ENCODE measurements around the gene OR6C1.
"Not testable (repeated sequence)": the region's sequence is repeated elsewhere in the genome, so short reads cannot be mapped to it uniquely, and the experiment has no call there.

OR6C1 gene

DNA sequence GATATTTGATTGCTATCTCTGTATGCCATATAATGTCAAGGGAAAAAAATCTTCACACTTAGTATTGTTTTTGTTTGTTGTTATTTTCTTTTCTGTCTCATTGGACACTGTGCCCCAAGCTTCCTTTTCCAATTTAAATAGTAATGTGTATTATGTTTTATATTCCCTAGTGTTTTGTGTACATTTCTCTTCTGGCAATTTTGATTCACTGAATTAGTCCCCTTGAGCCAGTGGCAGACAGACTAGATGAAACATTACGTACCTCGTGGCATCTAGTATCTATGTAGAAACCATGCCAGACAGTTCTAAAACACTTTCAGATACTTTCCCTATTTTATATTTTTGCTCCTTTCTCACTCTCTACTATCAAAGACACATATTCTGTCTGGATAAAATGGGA lies at the start of gene OR6C1:
TSS of gene OR6C1 (plus strand) at position 301 of the 400 bp plus-strand sequence. CDS start 6,257 bp downstream, outside the sequence.
- DNase-seq: no peak

DNA sequence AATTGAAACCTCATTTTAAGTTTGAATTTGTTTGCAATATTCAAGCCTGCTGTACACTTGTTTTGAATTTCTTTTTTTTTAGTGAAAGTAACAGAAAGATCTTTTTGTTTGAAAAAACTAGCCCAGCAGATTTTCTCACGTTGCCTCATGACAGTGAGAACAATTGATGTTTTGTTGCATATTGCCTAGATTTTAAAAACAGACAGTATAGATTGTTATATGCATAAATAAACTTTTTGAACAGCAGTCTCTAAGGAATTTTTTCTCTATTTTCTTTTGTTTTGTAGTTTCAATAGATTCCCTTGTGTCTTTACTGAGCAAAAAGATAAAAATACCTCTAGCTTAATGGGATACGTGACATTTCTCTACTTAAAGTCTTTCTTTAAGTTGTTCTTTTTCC lies 33.2 kb upstream of the OR6C1 start:
- DNase-seq: no peak

DNA sequence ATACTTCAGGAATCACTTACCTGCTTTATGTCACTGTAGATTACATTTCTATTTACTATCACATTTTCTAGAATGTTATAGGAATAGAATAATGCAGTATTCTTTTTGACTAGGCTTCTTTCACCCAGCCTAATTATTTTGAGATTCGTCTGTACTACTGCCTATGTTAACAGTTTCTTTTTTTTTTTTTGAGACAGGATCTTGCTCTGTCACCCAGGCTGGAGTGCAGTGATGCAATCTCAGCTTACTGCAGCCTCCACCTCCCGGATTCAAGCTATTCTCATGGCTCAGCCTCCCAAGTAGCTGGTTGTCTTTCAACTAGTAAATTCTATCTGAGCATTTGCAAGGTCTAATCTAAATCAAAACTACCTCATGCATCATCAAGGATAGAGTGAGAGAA lies 24.1 kb upstream of the OR6C1 start:
- DNase-seq: no peak

DNA sequence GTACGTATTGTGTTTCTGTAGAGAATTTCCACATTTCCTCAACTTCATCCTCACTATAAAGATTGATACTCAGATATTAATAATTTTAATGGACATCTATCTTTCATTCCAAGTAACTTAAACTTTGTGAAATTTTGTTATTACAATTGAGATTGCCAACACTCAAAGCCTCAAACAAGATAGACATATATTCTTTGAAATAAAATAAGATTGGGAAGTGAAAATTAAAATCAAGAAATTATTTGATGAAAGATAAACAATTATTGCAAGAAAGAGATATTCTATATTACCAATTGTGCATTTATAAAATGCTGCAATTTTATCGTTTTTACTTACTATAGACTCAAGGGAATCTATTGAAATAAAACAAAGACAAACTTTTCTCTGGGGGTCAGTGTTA lies 17.7 kb upstream of the OR6C1 start, which contains the start of gene OR6C6:
TSS of gene OR6C6 (minus strand) at position 101 of the 400 bp plus-strand sequence. CDS start 1,337 bp downstream, outside the sequence.
- no peak for DNase-seq

DNA sequence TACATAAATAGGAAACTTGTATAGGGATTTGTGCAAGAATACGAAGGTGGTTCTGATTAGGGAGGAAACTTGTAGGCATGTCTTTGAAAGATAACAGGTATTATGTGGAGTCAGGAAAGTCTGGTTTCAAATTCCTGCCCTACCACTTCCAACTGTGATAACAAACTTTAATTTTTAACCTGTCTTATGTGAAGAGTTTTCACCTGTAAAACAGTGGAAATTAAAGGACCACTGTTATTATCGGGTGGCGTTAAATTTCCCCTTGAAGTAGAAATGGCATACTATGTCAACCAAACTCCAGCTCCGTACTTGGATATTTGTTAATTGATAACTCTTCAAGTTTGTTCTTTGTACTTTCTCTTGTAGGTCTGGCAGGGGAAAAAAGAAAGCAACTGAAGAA lies 6.1 kb downstream of the OR6C1 start:
- no peak for DNase-seq

DNA sequence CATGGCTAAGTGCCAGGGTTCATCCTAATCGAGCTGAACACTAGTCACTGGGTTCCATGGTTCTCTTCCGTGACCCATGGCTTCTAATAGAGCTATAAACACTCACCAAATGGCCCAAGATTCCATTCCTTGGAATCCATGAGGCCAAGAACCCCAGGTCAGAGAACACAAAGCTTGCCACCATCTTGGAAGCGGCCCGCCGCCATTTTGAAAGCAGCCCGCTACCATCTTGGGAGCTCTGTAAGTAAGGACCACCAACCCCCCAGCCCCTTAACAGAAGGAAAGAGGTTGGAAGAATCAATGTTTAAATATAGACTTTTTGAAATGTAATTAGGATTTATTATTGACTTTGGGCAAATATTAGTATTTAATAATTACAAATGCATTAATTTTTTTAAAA lies 11.7 kb downstream of the OR6C1 start:
- DNase-seq: not testable (repeated sequence)

DNA sequence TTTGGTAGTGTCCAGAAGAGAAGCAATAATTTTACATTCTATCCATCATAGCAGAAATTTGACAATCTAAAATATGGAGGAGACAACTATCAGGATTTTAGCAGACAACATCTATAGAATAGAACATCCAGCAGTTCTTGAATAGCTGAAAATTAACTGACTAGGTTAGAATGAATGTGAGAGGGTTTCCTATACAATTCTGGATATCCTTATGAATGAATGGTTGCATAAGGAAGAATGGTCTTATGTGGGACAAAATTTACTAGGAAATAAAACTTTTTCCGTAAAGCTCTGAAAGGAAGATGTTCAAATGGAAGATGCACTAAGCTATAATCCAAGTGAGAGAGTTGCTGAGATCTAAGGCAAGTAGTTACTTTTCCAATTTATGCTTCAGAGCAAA lies 16.3 kb downstream of the OR6C1 start, which contains the start of gene OR6C3:
TSS of gene OR6C3 (plus strand) at position 301 of the 400 bp plus-strand sequence. CDS start 955 bp downstream, outside the sequence.
- no peak for DNase-seq

DNA sequence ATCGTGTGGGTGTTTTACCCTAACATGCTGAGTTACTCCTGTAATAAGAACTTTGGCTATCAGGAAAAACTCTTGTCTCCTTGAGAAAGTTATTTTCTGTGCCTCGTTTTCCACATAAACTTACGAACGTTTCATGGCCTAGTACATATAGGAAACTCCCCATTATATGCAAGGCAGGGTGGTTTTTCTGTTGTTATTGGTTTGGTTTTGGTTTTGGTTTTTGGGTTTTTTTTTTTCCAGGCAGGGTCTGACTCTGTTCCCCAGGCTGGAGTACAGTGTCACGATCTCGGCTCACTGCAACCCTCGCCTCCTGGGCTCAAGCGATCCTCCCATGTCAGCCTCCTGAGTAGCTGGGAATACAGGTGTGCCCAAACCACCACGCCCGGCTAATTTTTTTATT lies 21.9 kb downstream of the OR6C1 start:
- DNase-seq: no peak

DNA sequence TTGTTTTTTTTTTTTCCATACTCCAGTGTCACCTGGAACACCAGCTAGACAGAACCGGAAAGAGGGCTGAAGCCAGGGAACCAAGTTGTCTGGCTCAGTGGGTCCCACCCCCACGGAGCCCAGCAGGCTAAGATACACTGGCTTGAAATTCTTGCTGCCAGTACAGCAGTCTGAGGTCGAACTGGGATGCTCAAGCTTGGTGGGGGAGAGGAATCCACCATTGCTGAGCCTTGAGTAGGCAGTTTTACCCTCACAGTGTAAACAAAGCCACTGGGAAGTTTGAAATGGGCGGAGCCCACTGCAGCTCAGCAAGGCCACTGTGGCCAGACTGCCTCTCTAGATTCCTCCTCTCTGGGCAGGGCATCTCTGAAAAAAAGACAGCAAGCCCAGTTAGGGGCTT lies 41.2 kb downstream of the OR6C1 start:
- not testable (repeated sequence) for DNase-seq

DNA sequence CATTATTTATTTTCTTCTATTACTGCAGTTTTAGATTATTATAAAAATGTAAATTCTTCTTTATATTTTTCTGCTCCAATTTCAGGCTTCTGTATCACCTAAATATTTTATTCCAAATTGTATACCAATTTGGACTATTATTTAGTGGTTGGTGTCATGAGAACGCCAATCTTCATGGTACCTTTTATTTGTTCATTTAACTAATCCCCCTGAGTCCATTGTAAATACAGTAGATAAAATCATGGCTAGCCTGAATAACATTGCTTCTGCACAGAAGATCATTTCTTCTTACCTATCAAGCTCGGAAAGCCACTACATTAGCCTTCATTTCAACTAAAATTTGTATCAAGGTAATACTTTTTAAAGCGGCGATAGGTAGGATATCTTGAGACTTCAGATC lies 48.5 kb downstream of the OR6C1 start, which contains the start of gene OR6C75:
TSS of gene OR6C75 (plus strand) at position 301 of the 400 bp plus-strand sequence. CDS start 2,136 bp downstream, outside the sequence.
- no peak for DNase-seq

DNA sequence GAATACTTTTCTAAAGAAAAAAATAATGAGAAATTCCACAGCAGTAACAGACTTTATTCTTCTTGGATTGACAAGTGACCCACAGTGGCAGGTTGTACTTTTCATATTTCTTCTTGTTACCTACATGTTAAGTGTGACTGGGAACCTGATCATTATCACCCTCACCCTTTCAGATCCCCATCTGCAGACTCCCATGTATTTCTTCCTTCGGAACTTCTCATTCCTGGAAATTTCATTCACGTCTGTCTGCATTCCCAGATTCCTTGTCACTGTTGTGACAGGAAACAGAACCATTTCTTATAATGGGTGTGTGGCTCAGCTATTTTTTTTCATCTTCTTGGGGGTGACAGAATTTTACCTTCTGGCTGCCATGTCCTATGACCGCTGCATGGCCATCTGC lies 50.9 kb downstream of the OR6C1 start:
- no peak for DNase-seq

Measured in activated T-cell treated with anti-CD3 and anti-CD28 coated beads, Interleukin-2, amount 50 U/mL, for 48 hours (primary cell).